Right forelimb (tissue), 1 donor: Measurements from ENCODE around the gene AKAP1.

ENCODE experiments used
- DNase-seq: peaks from one replicate; pipeline ENCODE4 v3.0.0-alpha.2; 2018

The AKAP1 gene

GRCh38 chr17:57106107-57106835 lies 21.2 kb downstream of the AKAP1 start:
- DNase-seq = no peak

GRCh38 chr17:57106836-57107497 lies 21.9 kb downstream of the AKAP1 start:
- DNase-seq = no peak

GRCh38 chr17:57107498-57108101 lies 22.6 kb downstream of the AKAP1 start:
- DNase-seq = no peak

GRCh38 chr17:57108671-57109392 lies 23.8 kb downstream of the AKAP1 start:
- DNase-seq = no peak

- peak; percentile 58 for DNase-seq
These were observed 24.5 kb downstream of the AKAP1 start for GRCh38 chr17:57109393-57110151.

DNA sequence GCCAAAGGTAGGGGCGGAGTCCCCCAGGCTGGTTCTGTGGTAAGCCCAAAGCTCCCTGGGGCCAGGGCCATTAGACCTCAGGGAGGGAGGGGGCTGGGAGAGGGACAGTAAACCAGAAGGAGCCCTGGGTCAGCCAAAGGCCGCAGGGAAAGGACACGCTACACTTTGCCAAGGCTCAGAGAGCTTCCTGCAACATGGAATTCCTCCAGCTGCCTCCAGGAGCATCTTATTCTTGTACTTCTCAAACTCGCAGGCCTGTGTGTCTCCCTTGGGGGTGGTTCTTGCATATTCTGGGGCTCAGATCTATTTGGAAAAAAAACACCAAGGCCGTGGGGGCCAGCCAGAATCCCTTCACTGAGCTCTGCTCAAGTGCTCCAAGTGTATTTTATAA lies 25.1 kb downstream of the AKAP1 start:
- no peak for DNase-seq

GRCh38 chr17:57110579-57111325 lies 25.7 kb downstream of the AKAP1 start:
- no peak for DNase-seq

DNA sequence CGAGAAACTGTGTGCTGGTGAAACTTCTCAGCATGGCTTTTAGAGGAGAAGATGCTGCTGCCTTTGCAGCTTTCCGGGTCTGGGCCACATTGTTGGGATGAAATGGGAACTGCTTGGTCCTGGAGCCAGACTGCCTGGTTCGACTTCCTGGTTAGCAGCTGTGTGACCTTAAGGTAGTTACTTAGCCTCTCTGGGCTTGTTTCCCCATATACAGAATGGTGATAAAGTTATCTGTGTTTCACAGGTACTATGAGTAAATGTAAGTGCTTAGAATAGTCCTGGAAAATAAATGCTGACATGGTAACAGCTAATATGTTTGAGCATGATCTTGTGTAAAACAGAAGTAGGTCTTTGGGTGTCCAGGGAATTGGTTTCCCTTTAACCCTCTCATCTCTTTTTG lies 26.3 kb downstream of the AKAP1 start:
- DNase-seq = no peak

DNA sequence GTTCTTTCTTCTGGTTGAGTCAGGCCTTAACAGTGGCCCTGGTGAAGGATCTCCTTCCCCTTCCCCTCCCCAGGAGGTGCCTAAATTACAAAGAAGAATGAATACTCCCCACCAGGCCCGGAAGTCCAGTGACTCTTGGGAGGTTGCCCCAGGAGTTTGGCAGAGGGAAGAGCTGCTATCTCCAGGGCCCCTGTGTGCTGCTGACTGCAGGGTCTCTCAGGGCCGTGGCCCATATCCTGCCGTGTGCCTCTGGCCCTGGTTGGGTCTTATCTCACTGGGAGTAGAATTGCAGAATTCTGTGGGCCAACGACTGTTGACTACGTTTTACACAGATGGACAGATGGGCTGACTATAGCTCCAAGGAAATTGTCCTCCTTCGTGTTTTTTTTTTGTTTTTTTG lies 28.0 kb downstream of the AKAP1 start:
- no peak for DNase-seq

DNA sequence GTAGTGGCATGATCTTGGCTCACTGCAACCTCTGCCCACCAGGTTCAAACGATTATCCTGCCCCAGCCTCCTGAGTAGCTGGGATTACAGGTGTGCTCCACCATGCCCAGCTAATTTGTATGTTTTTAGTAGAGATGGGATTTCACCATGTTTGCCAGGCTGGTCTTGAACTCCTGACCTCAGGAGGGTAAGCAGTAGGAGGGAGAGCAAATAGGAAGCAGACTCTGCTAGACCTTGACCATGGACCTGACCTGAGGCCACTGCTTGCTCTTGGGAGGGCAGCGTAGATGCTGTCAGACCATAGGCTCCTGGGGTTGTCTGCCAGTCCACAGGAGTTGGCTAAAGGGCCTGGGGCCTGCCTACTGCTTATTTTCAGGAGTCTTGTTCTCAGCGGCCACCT lies 28.6 kb downstream of the AKAP1 start:
- no peak for DNase-seq

DNA sequence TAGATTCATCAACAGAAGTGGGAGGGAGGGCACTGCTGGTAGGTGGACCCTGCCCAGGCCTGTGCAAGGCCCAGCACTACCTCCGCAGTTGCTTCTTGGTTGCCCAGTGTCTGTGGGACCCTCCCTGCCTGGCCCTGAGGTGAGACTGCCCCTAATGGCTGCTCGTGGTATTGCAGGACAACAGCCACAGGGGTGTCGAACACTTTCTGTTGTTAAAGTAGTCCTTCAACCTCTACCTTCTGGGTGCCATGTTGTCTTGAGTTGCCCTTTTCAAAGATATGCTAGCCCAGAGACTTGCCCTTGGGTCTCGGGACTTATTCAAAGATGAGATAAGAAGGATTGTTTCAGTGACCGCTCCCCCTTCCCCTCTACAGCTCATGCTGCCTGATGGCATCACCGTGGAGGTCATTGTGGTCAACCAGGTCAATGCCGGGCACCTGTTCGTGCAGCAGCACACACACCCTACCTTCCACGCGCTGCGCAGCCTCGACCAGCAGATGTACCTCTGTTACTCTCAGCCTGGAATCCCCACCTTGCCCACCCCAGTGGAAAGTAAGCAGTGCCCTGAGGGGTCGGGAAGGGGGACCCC lies 29.1 kb downstream of the AKAP1 start:
- DNase-seq = no peak

GRCh38 chr17:57115377-57115776 lies 30.3 kb downstream of the AKAP1 start:
- DNase-seq = no peak

DNA sequence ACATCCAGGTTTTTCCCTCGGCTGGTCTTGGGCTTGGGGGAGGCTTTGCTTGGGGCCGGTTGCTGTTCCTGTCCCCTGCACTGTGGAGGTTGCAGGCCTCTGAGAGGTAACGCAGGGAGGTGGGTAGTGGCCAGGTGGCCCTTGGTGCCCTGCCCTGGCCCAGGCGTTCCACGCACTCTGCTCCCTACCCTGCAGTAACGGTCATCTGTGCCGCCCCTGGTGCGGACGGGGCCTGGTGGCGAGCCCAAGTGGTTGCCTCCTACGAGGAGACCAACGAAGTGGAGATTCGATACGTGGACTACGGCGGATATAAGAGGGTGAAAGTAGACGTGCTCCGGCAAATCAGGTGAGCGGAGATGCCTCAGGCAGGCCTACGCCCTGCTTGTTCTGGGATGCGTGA lies 30.9 kb downstream of the AKAP1 start:
- DNase-seq = no peak

- no peak for DNase-seq
These were observed 32.8 kb downstream of the AKAP1 start for GRCh38 chr17:57117798-57118197.

GRCh38 chr17:57120814-57121213 lies 35.8 kb downstream of the AKAP1 start:
- DNase-seq = no peak

DNA sequence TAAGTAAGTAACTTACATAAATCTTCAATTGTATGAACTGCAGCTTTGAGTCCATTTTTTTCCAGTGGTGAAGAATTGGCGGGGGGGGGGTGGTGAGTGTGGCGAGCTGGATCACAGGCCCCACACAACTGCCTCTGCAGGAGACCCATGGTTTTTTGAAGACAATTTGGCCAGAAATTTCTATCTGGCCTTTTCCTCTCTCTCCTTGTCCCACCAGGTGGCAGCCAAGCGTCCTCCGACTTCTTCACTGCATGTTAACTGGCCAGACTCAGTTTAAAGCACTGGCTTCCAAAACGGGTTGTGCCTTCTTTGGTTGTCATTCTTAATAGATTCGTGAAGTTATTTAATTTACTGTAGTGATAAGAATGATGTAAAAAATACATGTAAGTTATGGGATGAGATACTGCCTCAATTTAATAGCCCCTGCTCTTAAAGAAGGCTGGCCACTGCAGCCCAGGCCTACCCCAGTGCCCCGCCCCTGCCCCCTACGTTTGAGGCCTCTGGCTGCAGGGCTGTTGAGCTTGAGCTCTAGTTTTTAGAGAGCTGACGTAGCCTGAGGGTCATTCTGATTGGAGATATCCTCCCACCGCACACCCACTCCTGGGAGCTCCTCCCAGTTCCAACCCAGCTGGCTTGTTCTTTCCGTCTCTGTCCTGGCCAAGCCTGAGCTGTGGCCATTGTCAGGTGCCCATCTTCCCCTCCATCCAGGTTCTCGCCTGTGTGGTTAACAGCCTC lies 36.4 kb downstream of the AKAP1 start:
- no peak for DNase-seq

- no peak for DNase-seq
These were observed 39.0 kb downstream of the AKAP1 start for GRCh38 chr17:57124053-57124452.

- no peak for DNase-seq
These were observed 40.4 kb downstream of the AKAP1 start for GRCh38 chr17:57125406-57125805.

GRCh38 chr17:57125866-57126265 lies 40.8 kb downstream of the AKAP1 start:
- DNase-seq = no peak

- peak; percentile 84 for DNase-seq
These were observed 45.8 kb downstream of the AKAP1 start for GRCh38 chr17:57130708-57131461.
